Upper lobe of right lung (tissue), 1 donor: ENCODE results near the gene FANCL. TPM values are rescaled to one million over a fixed set of nuclear protein-coding genes. Genes with fewer than 3 reads are reported as not detected.
"Not testable (repeated sequence)": the region's sequence is repeated elsewhere in the genome, so short reads cannot be mapped to it uniquely, and the experiment has no call there.

Experiments used
- ATAC-seq: fragments of 200-7000 bp; cut with Tn5 transposase; one replicate; pipeline ENCODE4 v1.9.1; 2020; ENCODE audit warnings: mild to moderate bottlenecking, moderate library complexity
- DNase-seq: peaks from one replicate; pipeline ENCODE4 v3.0.0-alpha.2; 2020
- H3K27ac ChIP-seq: fragments of 200-600 bp; one replicate; pipeline ENCODE4 v1.8.0; 2022
- H3K27me3 ChIP-seq: fragments of 200-600 bp; one replicate; pipeline ENCODE4 v1.8.0; 2022; ENCODE audit warnings: mild to moderate bottlenecking
- H3K36me3 ChIP-seq: fragments of 200-600 bp; one replicate; pipeline ENCODE4 v1.8.0; 2022
- H3K4me1 ChIP-seq: fragments of 200-600 bp; one replicate; pipeline ENCODE4 v1.8.0; 2022
- H3K4me3 ChIP-seq: fragments of 200-600 bp; one replicate; pipeline ENCODE4 v1.8.0; 2022; ENCODE audit warnings: mild to moderate bottlenecking
- H3K9me3 ChIP-seq: fragments of 200-600 bp; one replicate; pipeline ENCODE4 v1.8.0; 2022
- CTCF ChIP-seq: fragments of 200-600 bp; IDR thresholded peaks from one replicate; pipeline ENCODE4 v1.8.0; 2022; ENCODE audit warnings: antibody characterized with exemption
- intact Hi-C: fragments of 100-400 bp; cut with DNase I; formaldehyde crosslinking; loops from one replicate; pipeline ENCODE4 v1.11.0; 2022
- total RNA-seq: library from RNA; stranded (reverse); fragmentation: NEBNext Ultra II Directional; extraction: Animal tissue kit (Norgen Biotek cat#: 25700); gene quantifications from one replicate; pipeline ENCODE4 v1.2.1, GENCODE V29; 2021
- donor health status: DM: no; HTN: yes; CAD: no; lungs with severe emphysema.

FANCL gene
- total RNA-seq, 1 donor from 2014 or later: 17.9 TPM

GRCh38 chr2:58221909-58222308 lies 19.2 kb downstream of the FANCL start:
- Histone ChIP-seq H3K27ac (no peak overlapping the region), H3K27me3 (no peaks in the 10 kb centered on the region), H3K36me3 (peaks cover 7% of the 10 kb centered on the region), H3K4me3 (no peak overlapping the region), H3K4me1 (no peaks in the 10 kb centered on the region), H3K9me3 (no peaks in the 10 kb centered on the region)
- ATAC-seq: no peak
- intact Hi-C loops: no loop called here
- TF ChIP-seq CTCF: no peak
- DNase-seq: no peak

- intact Hi-C loops: no loop called here
- no peak for ATAC-seq
- no peak overlapping the region for H3K27ac ChIP-seq
- no peaks in the 10 kb centered on the region for H3K9me3 ChIP-seq
- H3K27me3 ChIP-seq: no peaks in the 10 kb centered on the region
- no peak for DNase-seq
- H3K4me1 ChIP-seq: no peaks in the 10 kb centered on the region
- no peak overlapping the region for H3K4me3 ChIP-seq
- peaks cover 4% of the 10 kb centered on the region for H3K36me3 ChIP-seq
- no peak for TF ChIP-seq CTCF
Observed at GRCh38 chr2:58215429-58215828, 25.7 kb downstream of the FANCL start.

GRCh38 chr2:58210951-58211568 lies 30.1 kb downstream of the FANCL start:
- H3K4me3 ChIP-seq, H3K27ac ChIP-seq, H3K27me3 ChIP-seq, ATAC-seq, DNase-seq, H3K36me3 ChIP-seq, intact Hi-C loops, H3K9me3 ChIP-seq, H3K4me1 ChIP-seq: not testable (repeated sequence)

GRCh38 chr2:58207189-58207588 lies 33.9 kb downstream of the FANCL start:
- intact Hi-C loops: no loop called here
- no peaks in the 10 kb centered on the region for H3K4me1 ChIP-seq
- no peaks in the 10 kb centered on the region for H3K9me3 ChIP-seq
- no peak overlapping the region for H3K27ac ChIP-seq
- H3K36me3 ChIP-seq: no peaks in the 10 kb centered on the region
- no peak for TF ChIP-seq CTCF
- H3K4me3 ChIP-seq: no peak overlapping the region
- ATAC-seq (no peak), DNase-seq (no peak)
- H3K27me3 ChIP-seq: no peaks in the 10 kb centered on the region

- intact Hi-C loops: no loop called here
- no peak for ATAC-seq
Observed at GRCh38 chr2:58206785-58207184, 34.3 kb downstream of the FANCL start.

More at GRCh38 chr2:58206785-58207184, 34.3 kb downstream of the FANCL start:
- no peaks in the 10 kb centered on the region for H3K9me3 ChIP-seq
- no peak overlapping the region for H3K27ac ChIP-seq
- H3K4me1 ChIP-seq: no peaks in the 10 kb centered on the region
- no peak for DNase-seq
- peaks cover under 1% of the 10 kb centered on the region for H3K36me3 ChIP-seq
- H3K27me3 ChIP-seq: no peaks in the 10 kb centered on the region
- H3K4me3 ChIP-seq: no peak overlapping the region
- no peak for TF ChIP-seq CTCF
